ENCODE measurements around the gene CPXM1. TPM values are rescaled to one million over a fixed set of nuclear protein-coding genes. Genes with fewer than 3 reads are reported as not detected.
"Not testable (repeated sequence)": the region's sequence is repeated elsewhere in the genome, so short reads cannot be mapped to it uniquely, and the experiment has no call there.

The CPXM1 gene
- total and polyA plus RNA-seq, 4 donors: 1.5 to 29.1 (median 4.2) TPM

DNA sequence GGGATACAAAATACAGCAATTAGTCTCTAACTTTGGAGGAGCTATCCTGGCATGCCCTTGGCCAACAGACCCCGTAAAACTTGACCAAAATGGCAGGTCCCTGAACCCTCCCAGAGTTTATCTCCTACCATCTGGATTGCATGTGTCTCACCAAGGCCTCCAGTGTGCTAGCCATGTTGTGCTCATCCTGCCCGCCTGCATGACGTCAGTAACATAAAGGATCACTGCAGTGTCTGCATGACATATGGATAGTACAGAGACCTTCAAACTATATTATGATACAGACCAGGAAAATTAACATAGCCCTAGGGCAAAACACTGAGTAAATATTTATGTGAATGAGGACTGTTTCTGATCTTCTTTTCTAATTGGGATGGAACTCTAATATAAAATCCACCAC lies 25.3 kb downstream of the CPXM1 start:
- Histone ChIP-seq H3K4me1 (ENCODE audit: control insufficient read depth in 5 of 5, insufficient read depth in 5 of 5, low read length in 5 of 5) (no peaks in the 10 kb centered on the region), H3K27me3 (ENCODE audit: control insufficient read depth in 3 of 3, insufficient read depth in 3 of 3, low read length in 2 of 3) (peaks cover 0 to 2% (median 0%) of the 10 kb centered on the region in 3 donors), H3K27ac (ENCODE audit: low read depth in 1 of 2, low read length in 1 of 2) (no peak overlapping the region), H3K9ac (ENCODE audit: insufficient read depth in 1 of 2, low read length in 2 of 2) (no peak overlapping the region), H3K36me3 (ENCODE audit: control insufficient read depth in 4 of 4, insufficient read depth in 4 of 4, low read length in 4 of 4) (no peaks in the 10 kb centered on the region), H3K9me3 (ENCODE audit: control insufficient read depth in 4 of 4, insufficient read depth in 3 of 4, low read length in 3 of 4) (peaks cover 0 to 3% (median 0%) of the 10 kb centered on the region in 4 donors), H3K4me3 (no peak overlapping the region)
- ATAC-seq (ENCODE audit: insufficient read depth, low FRiP score) (no peak), DNase-seq (no peak)
- TF ChIP-seq, protein P1, sequence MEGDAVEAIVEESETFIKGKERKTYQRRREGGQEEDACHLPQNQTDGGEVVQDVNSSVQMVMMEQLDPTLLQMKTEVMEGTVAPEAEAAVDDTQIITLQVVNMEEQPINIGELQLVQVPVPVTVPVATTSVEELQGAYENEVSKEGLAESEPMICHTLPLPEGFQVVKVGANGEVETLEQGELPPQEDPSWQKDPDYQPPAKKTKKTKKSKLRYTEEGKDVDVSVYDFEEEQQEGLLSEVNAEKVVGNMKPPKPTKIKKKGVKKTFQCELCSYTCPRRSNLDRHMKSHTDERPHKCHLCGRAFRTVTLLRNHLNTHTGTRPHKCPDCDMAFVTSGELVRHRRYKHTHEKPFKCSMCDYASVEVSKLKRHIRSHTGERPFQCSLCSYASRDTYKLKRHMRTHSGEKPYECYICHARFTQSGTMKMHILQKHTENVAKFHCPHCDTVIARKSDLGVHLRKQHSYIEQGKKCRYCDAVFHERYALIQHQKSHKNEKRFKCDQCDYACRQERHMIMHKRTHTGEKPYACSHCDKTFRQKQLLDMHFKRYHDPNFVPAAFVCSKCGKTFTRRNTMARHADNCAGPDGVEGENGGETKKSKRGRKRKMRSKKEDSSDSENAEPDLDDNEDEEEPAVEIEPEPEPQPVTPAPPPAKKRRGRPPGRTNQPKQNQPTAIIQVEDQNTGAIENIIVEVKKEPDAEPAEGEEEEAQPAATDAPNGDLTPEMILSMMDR (IDR thresholded peaks at IDR 0.05; ENCODE audit: control extremely low read depth, extremely low read depth): no peak
- 85 to 87% methylated on average over 3 of the region's 3 CpGs for WGBS, 2 donors

DNA sequence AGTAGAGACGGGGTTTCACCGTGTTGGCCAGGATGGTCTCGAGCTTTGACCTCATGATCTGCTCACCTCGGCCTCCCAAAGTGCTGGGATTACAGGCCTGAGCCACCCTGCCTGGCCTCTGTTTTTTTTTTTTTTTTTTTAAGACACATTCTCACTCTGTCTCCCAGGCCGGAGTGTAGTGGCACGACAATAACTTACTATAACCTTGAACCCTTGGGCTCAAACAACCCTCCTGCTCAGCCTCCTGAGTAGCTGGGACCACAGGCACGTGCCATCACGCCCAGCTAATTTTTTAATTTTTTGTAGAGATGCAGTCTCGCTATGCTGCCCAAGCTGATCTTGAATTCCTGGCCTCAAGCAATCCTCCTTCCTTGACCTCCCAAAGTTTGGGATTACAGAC lies 26.6 kb downstream of the CPXM1 start:
- Histone ChIP-seq H3K4me1 (ENCODE audit: control insufficient read depth in 5 of 5, insufficient read depth in 5 of 5, low read length in 5 of 5) (peaks cover 0 to 2% (median 0%) of the 10 kb centered on the region in 5 donors), H3K27me3 (ENCODE audit: control insufficient read depth in 3 of 3, insufficient read depth in 3 of 3, low read length in 2 of 3) (no peaks in the 10 kb centered on the region), H3K36me3 (ENCODE audit: control insufficient read depth in 4 of 4, insufficient read depth in 4 of 4, low read length in 4 of 4) (no peaks in the 10 kb centered on the region), H3K9me3 (ENCODE audit: control insufficient read depth in 4 of 4, insufficient read depth in 3 of 4, low read length in 3 of 4) (peaks cover 0 to 3% (median 0%) of the 10 kb centered on the region in 4 donors), H3K4me3 (no peak overlapping the region), H3K9ac (ENCODE audit: insufficient read depth in 1 of 2, low read length in 2 of 2) (no peak overlapping the region), H3K27ac (ENCODE audit: low read depth in 1 of 2, low read length in 1 of 2) (no peak overlapping the region)
- WGBS, 2 donors: 91 to 93% methylated on average over 9 of the region's 9 CpGs
- TF ChIP-seq, protein P1 (IDR thresholded peaks at IDR 0.05; ENCODE audit: control extremely low read depth, extremely low read depth): no peak
- ATAC-seq (ENCODE audit: insufficient read depth, low FRiP score) (no peak), DNase-seq (no peak)

GRCh38 chr20:2771631-2772080 lies 28.8 kb downstream of the CPXM1 start:
- H3K9me3 ChIP-seq (ENCODE audit: control insufficient read depth in 4 of 4, insufficient read depth in 3 of 4, low read length in 3 of 4): peaks cover 0 to 3% (median 0%) of the 10 kb centered on the region in 4 donors
- TF ChIP-seq, protein P1 (IDR thresholded peaks at IDR 0.05; ENCODE audit: control extremely low read depth, extremely low read depth): no peak
- no peak overlapping the region for H3K9ac ChIP-seq (ENCODE audit: insufficient read depth in 1 of 2, low read length in 2 of 2)
- H3K4me1 ChIP-seq (ENCODE audit: control insufficient read depth in 5 of 5, insufficient read depth in 5 of 5, low read length in 5 of 5): peaks cover 0 to 13% (median 0%) of the 10 kb centered on the region in 5 donors
- no peaks in the 10 kb centered on the region for H3K36me3 ChIP-seq (ENCODE audit: control insufficient read depth in 4 of 4, insufficient read depth in 4 of 4, low read length in 4 of 4)
- H3K4me3 ChIP-seq: no peak overlapping the region
- H3K27me3 ChIP-seq (ENCODE audit: control insufficient read depth in 3 of 3, insufficient read depth in 3 of 3, low read length in 2 of 3): no peaks in the 10 kb centered on the region
- WGBS, 2 donors: 39 to 41% methylated on average over 12 of the region's 12 CpGs
- ATAC-seq (ENCODE audit: insufficient read depth, low FRiP score) (no peak), DNase-seq (no peak)
- no peak overlapping the region for H3K27ac ChIP-seq (ENCODE audit: low read depth in 1 of 2, low read length in 1 of 2)

DNA sequence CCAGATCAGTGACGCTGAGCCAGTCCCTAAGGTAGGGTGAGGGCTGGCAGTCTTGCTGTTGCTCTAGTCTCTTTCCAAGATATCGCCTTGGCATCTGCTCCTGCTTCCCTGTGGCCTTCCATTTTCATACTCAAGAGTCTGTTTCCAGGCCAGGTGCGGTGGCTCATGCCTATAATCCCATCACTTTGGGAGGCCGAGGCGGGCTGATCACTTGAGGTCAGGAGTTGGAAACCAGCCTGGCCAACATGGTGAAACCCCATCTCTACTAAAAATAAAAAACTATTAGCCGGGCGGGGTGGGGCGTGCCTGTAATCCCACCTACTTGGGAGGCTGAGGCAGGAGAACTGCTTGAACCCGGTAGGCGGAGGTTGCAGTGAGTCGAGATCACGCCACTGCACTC lies 30.3 kb downstream of the CPXM1 start:
- not testable (repeated sequence) for H3K36me3 ChIP-seq (ENCODE audit: control insufficient read depth in 4 of 4, insufficient read depth in 4 of 4, low read length in 4 of 4); DNase-seq; H3K27ac ChIP-seq (ENCODE audit: low read depth in 1 of 2, low read length in 1 of 2); H3K9me3 ChIP-seq (ENCODE audit: control insufficient read depth in 4 of 4, insufficient read depth in 3 of 4, low read length in 3 of 4); ATAC-seq (ENCODE audit: insufficient read depth, low FRiP score); H3K4me3 ChIP-seq; H3K27me3 ChIP-seq (ENCODE audit: control insufficient read depth in 3 of 3, insufficient read depth in 3 of 3, low read length in 2 of 3); H3K9ac ChIP-seq (ENCODE audit: insufficient read depth in 1 of 2, low read length in 2 of 2)
- 94 to 96% methylated on average over 12 of the region's 12 CpGs for WGBS, 2 donors
- H3K4me1 ChIP-seq (ENCODE audit: control insufficient read depth in 5 of 5, insufficient read depth in 5 of 5, low read length in 5 of 5): peaks cover 0 to 13% (median 0%) of the 10 kb centered on the region in 5 donors

Measured in lung (tissue), 12 donors.